Measurements from ENCODE around the gene PET100.

The PET100 gene

GRCh38 chr19:7680606-7681339, 51.2 kb downstream of the PET100 start, which contains the start of gene TRAPPC5:
Gene TRAPPC5 (plus strand): TSS chr19:7680833. CDS start chr19:7682254, 1,421 bp downstream.
- peaks cover 36% of the 10 kb centered on the region for H3K27me3 ChIP-seq (ENCODE audit: control insufficient read depth, insufficient read depth, low read length, poor library complexity, severe bottlenecking)
- 0% methylated on average over 79 of the region's 79 CpGs for WGBS, 2 experiments
- peak within 1 kb of the TSS; percentile 98 for H3K4me3 ChIP-seq (ENCODE audit: insufficient read depth, low read depth, low read length)
- H3K27ac ChIP-seq (ENCODE audit: insufficient read depth, low read depth, low read length, poor library complexity, severe bottlenecking) = no peak within 1 kb of the TSS
- no peaks in the 10 kb centered on the region for H3K9me3 ChIP-seq (ENCODE audit: control insufficient read depth, low read length)
- H3K4me1 ChIP-seq (ENCODE audit: control insufficient read depth, insufficient read depth, low read length) = peaks cover 3% of the 10 kb centered on the region
- H3K36me3 ChIP-seq (ENCODE audit: control insufficient read depth, insufficient read depth, low read length) = peaks cover 22% of the 10 kb centered on the region

Data from ectodermal cell (in vitro differentiated cells).